Fibroblast of skin of left quadriceps (primary cell): ENCODE data around the gene RNF26.

Source experiments
- DNase-seq, 2 experiments: peaks; one replicate each; pipeline ENCODE4 v3.0.0-alpha.2; 2013; ENCODE audit warnings: low read depth in 2 of 2

Gene RNF26

DNA sequence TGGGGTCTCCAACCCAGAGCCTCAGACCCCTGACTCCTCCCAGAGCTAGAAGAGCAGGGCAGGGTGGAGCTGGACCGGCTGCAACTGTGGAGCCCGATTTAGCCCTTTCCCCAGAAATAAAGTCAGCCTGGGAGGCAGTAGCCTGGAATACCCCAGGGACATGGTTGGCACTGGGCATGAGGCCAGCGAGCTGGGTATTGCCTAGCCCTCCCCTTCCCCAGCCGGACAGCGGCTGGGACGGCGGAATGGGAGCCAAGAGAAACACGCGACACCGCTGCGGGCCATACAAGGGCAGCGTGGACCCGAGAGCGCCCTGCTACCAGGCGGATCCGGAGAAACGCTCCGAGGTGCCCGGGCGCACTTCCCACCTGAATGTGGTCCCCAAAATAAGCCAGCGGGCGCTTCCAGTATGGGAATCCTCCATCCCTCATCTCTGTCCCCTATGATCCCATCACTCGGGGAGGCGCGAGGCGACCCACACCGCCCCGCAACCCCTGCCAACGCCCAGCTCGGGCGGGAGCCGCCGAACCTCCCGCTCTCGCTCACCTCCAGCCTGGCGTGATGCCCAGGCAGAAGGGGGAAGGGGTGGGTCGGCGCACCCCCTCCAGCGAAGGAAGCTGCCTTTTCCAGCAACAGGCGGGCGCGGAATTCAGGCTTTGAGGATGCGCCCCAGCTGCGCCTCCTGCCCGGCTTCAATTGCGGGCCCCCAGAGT lies 18.2 kb upstream of the RNF26 start:
- DNase-seq, result no peak

- no peak for DNase-seq
These were observed 17.4 kb upstream of the RNF26 start, which contains the start of gene MCAM for GRCh38 chr11:119316729-119317591. Gene MCAM, minus strand, starts transcription at chr11:119317130. Its CDS starts 29 bp downstream, at chr11:119317101.

DNA sequence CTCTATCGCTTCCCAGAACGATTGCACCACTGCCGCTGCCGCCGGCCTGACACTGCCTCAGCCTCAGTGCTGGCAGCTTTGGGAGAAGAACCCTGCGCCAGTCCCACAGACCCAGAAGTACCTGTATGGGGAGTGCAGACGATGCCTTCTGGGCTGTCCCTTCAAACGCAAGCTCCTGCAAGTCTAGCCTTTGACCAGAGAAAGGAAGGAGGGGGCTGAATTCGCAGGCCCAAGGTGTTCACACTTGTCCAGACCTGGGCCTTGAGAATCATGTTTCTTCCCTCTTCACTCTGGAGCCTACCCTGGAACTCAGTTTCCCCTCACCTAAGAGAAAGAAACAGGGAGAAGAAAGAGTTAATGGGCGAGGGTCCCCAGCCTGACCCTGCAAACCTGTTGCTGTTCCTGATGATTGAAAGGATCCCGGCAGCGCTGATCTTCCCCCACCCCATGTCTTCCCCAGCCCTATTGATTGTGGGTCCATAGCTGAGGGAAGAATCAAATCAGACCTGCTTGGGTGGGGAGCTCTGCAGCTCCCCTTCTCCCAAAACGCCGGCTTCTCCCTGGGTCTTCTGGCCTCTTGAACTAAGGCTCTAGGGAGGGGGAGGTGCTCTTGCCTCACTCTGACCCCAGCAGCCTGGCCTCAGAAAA lies 16.6 kb upstream of the RNF26 start:
- no peak for DNase-seq

GRCh38 chr11:119318240-119319135 lies 15.8 kb upstream of the RNF26 start:
- no peak for DNase-seq

- DNase-seq, result no peak
These were observed 15.1 kb upstream of the RNF26 start for GRCh38 chr11:119319136-119319699.

GRCh38 chr11:119319700-119320239 lies 14.6 kb upstream of the RNF26 start:
- DNase-seq, result no peak

- DNase-seq, result no peak
These were observed 14.0 kb upstream of the RNF26 start for GRCh38 chr11:119320240-119320775.

- no peak for DNase-seq
These were observed 13.4 kb upstream of the RNF26 start for GRCh38 chr11:119320776-119321524.

DNA sequence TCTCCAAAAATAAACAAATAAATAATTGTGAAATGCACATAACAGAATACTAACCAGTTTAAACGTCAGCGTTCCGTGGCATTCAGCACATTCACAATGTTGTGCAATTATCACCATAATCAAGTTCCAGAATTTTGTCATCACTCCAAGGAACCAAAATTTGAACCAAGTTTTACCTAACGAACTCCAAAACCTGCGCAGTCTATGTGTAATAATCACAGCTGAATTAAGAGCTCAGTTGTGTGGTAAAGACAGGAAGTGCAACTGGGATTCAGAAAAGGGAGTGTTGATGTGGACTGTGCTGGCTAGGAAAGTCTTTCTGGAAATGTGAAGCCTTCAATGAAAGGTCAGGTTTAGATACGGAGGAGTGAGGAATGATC lies 12.0 kb upstream of the RNF26 start:
- DNase-seq, result no peak

- no peak for DNase-seq
These were observed 11.3 kb upstream of the RNF26 start for GRCh38 chr11:119322921-119323531.

DNA sequence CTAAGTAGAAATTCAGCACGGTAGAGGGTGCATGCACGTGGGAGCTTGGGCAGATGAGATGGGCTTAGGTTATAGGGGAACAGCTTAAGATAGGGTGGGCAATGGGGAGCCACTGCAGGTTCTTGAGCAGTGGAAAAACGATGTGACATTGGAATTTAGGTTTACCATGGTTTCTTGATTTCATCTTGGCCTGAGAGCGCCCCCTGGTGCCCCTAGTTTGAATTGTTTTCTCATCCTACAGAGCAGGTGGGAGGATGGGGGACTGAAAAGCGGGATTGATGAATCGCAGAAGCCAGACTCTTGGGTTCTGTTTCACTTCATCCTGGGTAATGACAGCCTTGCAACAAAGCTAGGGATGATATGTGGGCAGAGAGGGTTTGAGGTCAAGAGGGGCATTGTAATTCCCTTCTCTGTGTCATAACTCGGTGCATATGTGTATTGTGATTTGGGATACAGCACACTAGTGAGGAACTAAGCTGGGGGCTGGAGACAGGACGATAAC lies 10.7 kb upstream of the RNF26 start:
- no peak for DNase-seq

- no peak for DNase-seq
These were observed 10.1 kb upstream of the RNF26 start for GRCh38 chr11:119324189-119324588.

GRCh38 chr11:119329320-119329719 lies 5.0 kb upstream of the RNF26 start:
- no peak for DNase-seq

- DNase-seq, result no peak
These were observed 4.1 kb upstream of the RNF26 start for GRCh38 chr11:119330237-119330636.

GRCh38 chr11:119332111-119332765 lies 2.1 kb upstream of the RNF26 start:
- no peak for DNase-seq

DNA sequence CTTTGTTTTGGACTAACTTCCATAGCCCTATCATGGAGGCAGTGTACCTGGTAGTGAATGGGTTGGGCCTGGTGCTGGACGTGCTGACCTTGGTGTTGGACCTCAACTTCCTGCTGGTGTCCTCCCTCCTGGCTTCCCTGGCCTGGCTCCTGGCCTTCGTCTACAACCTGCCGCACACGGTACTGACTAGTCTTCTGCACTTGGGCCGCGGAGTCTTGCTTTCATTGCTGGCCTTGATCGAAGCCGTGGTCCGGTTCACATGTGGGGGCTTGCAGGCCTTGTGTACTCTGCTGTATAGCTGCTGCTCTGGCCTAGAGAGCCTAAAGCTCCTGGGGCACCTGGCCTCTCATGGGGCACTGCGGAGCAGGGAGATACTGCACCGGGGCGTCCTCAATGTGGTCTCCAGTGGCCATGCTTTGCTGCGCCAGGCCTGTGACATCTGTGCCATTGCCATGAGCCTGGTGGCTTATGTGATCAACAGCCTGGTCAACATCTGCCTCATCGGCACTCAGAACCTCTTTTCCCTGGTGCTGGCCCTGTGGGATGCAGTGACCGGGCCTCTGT lies 846 bp downstream of the RNF26 start:
- DNase-seq, result no peak

- DNase-seq, result no peak
These were observed 1.6 kb downstream of the RNF26 start for GRCh38 chr11:119335655-119336543.
